HG02678 (cell line): ENCODE data around the gene BHMT.
"Not testable (repeated sequence)": the region's sequence is repeated elsewhere in the genome, so short reads cannot be mapped to it uniquely, and the experiment has no call there.

Experiments
- ATAC-seq: cut with Tn5 transposase; IDR thresholded peaks from one replicate; pipeline ENCODE4 v1.9.1; 2021; ENCODE audit warnings: mild to moderate bottlenecking, moderate library complexity; ENCODE audit not compliant: unreplicated experiment

The BHMT gene

DNA sequence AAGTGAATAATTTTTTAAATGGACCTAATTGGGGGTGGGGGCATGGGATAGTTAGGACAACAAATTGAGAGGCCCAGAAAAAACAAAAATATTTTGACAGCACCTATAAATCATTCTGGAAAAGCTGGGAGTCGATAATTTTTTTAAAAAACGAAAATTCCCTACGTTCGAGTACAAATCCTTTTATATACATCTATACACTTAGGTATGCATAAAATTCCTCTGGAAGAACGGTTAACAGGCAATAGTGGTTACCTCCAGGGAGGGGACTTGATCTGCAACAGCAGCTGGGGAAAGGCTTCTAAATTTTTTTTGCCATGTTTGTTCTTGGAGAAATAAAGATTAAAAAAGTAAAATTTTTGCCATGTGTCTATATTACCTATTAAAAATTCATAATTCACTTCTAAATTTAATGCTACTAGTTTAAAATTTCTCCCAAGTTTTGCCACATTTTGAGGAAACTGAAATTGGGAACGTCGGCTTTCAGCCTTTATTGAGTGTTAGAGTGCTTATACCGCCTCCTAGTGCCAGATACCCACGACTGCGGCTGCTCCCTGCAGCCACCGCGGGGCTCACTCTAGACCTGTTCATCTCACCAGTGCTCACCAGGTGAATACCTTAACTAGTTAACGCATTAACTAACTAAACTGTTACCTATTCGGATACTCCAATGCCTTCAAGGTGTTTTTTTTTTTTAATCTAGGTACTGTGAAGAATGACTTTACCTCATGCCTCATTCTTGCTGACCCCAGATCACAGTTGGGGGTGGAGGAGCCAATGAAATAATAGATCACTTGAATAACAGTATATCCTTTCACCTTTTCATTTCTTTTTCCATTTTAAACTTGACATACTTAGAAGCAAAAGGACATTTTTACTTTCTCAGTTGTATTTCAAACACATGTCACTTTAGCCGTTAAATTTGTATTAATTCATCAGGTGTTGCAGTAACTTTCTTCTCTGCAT lies 1.8 kb upstream of the BHMT start:
- no peak for ATAC-seq

GRCh38 chr5:79111960-79112702 lies 522 bp downstream of the BHMT start:
- no peak for ATAC-seq

GRCh38 chr5:79112703-79113058 lies 1.1 kb downstream of the BHMT start:
- no peak for ATAC-seq

DNA sequence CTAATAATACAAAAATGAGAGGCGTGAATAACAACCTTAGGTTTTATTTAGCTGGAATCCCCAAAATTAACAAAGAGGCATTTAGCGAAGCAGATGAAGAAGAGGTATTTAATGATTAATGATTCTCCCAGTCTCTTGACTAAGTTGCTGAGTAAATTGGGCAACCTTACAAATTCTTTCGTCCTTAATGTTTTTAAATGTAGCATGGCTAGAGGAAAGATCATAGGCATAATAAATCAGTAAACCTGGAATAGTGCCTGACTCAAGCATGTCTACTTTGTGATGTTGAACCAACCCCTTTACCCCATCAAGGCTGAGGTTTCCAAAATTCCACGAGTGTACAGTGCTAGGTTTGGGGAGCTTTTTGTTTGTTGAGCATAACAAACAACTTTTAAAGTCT lies 7.9 kb downstream of the BHMT start:
- ATAC-seq = no peak

- ATAC-seq = no peak
Observed at GRCh38 chr5:79120221-79120620, 8.6 kb downstream of the BHMT start.

GRCh38 chr5:79122973-79123372 lies 11.4 kb downstream of the BHMT start:
- ATAC-seq = no peak

- no peak for ATAC-seq
Observed at GRCh38 chr5:79124607-79125006, 13.0 kb downstream of the BHMT start.

GRCh38 chr5:79130781-79131180 lies 19.2 kb downstream of the BHMT start:
- ATAC-seq = no peak

- no peak for ATAC-seq
Observed at GRCh38 chr5:79133121-79133656, 21.6 kb downstream of the BHMT start.

- ATAC-seq = no peak
Observed at GRCh38 chr5:79133657-79134451, 22.2 kb downstream of the BHMT start.

GRCh38 chr5:79135790-79136553 lies 24.4 kb downstream of the BHMT start:
- no peak for ATAC-seq

DNA sequence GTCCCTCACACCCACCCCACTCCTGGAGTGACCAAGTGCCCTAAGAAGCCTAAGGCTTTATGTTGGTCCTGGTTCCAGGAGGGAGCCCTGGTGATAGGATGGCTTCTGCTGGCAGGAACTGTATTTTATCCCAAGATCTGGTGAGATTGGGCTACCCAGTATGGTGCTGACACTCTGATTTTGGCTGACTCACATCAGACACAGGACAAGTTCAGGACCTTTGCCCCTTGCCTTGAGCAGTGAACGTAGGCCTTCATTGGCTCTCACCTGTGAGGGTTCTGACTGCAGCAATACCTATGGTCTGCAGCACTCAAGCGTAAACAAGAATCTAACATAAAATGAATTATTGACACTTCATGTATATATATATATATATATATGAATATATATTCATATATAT lies 25.0 kb downstream of the BHMT start:
- ATAC-seq = no peak

- ATAC-seq = no peak
Observed at GRCh38 chr5:79140553-79140952, 28.9 kb downstream of the BHMT start.

DNA sequence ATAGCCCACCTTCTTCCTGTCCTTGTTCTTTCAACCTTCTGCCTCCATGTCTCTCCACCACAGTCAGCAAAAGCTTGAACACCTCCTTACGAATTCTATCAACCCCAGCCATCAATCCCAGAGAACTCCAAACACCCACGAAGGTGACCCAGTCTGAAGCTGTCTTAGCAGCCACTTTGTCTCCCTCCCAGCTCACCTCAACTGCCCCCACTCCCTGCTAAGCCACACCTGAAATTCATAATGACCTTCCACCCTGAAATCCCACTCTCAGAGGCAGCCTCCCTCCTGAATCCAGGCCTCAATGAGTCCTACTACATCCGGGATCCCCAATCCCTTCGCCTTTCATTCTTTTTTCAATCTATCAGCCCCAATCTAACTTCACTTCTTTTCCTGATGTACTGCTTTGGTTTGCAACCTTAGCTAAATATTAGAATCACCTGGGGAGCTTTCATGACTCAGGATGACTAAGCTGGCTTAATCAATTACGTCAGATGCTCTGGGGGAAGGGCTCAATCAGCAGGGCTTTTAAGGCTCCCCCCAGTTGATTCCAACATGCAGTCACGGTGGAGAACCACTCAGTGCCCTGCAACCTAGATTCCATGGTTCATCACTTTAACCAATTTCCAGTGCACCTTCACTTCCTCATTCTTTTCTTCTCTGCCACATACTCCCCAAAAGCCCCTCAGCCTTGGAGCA lies 32.2 kb downstream of the BHMT start:
- no peak for ATAC-seq

DNA sequence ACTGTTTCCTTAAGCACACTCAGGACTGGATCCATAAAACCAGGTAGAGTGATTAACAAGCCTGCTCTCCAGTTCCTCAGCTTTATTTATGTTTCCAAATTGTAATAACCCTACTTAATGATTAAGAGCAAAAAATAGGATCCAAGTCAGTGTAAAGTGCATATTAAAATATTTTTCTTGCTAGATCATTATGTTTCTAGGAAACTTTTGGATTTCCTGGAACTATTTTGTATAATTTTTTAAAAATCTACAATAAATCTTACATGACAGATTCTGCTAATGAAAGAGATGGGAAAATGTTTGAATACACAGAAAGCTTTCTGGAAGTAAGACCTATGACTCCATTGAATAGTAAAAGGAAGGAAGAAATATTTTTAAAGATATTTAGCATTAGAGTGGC lies 35.5 kb downstream of the BHMT start:
- no peak for ATAC-seq

DNA sequence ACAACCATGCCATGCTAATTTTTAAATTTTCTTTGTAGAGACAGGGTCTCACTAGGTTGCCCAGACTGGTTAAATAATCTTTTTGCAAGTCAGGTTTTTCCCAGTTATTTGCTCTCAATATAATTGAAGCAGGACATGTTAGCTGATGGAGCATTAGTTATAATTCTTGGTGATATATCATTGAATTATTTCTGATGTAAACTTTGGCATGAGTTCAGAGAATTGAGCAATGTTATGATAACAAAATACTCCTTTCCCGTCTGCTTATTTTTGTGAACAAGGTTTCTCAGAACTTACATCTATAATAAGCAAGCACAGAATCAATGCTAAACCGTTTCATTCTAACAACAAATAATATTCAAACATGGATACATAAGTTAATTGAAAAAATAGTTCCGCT lies 37.8 kb downstream of the BHMT start:
- no peak for ATAC-seq

DNA sequence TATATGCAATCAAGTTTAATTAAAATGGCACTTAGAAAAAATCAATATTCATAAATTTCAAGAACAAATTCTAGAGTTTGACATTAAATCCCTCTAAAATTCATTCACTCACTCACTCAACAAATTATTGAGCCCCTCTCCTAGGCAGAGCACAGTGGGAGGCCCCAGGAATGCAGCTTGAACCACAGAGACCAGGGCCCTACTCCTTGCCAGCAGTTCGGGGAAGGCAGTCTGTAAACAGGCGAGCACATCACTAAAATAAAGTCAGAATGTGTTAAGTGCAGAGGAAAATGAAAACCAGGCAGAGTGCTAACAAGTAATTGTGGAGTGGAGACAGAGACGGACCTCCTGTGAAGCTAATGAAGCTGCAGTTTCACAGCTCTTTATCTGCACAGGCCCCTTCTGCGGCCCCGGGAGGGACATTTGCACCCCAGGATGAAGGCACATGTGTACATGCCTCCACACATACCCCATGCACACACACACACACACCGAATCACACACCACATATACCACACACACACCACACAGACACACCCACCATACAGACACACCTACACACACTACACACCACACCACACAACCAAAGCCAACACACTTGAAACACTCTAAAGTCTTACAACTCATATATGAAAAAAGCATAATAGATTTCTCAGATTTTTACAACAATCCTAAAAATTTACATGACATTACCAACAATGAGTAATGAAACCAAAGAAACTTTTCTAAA lies 40.5 kb downstream of the BHMT start:
- ATAC-seq = no peak

- no peak for ATAC-seq
Observed at GRCh38 chr5:79157305-79157704, 45.7 kb downstream of the BHMT start.

DNA sequence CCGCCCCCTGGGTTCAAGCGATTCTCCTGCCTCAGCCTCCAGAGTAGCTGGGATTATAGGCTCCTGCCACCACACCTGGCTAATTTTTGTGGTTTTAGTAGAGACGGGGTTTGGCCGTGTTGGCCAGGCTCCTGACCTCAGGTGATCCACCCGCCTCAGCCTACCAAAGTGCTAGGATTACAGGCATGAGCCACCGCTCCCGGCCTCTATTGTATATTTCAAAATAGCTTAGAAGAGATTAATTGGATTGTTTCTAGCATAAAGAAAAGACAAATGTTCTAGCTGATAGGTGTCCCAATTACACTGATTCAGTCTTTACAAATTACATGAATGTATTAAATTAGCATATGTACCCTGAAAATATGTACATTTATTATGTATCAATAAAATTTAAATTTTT lies 50.0 kb downstream of the BHMT start:
- not testable (repeated sequence) for ATAC-seq
